Coronary artery (tissue), 2 donors: ENCODE data around the gene TACO1.

Source experiments
- DNase-seq: peaks from one replicate; pipeline ENCODE4 v3.0.0-alpha.2; 2017; ENCODE audit warnings: low spot score
- H3K27ac ChIP-seq, 2 donors: fragments of 200-600 bp; sonication (generic); one replicate each; pipeline ENCODE4 v1.5.1; 2016 to 2019
- H3K4me3 ChIP-seq: fragments of 200-600 bp; sonication (generic); 2 replicates; pipeline ENCODE4 v1.5.1; 2016; ENCODE audit warnings: mild to moderate bottlenecking, moderate library complexity
- TF ChIP-seq, protein P1 (sequence below): fragments of 200-600 bp; sonication (generic); IDR thresholded peaks from one replicate; pipeline ENCODE4 v1.5.1; 2019; ENCODE audit warnings: antibody characterized with exemption

TACO1 gene

DNA sequence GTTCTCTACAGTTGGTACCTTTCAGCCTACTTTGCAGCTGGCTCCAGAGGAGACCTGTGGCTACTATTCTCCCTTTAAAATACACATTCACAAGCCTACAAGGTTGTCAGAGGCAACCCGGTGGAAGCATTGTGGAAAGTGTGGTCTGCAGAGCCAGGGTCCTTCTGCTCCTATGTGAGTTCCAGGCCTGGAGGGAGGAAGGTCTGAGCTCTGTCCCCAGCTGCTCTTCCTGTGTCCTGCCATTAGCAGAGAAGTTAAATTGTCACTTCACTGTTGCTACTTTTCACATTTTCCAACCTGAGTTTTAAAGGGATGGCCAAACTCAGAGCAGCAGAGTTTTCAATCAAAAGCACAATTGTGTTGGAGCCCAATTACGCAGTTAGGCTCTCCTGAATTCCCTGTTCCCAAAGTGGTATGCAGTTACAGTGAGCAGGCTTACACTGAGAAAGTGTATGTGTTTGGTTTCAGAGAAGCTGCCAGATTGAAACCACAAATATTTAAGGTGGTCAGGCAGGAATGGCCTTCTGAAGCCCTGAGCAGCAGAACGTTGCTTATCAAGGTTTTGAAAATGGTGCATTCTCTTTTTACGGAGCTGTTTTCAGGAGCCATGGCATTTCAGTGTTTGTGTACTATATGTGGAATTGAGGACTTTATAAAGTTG lies 46.5 kb downstream of the TACO1 start:
- no peak for DNase-seq
- Histone ChIP-seq H3K27ac (no peak overlapping the region), H3K4me3 (no peak overlapping the region)
- TF ChIP-seq, protein P1, sequence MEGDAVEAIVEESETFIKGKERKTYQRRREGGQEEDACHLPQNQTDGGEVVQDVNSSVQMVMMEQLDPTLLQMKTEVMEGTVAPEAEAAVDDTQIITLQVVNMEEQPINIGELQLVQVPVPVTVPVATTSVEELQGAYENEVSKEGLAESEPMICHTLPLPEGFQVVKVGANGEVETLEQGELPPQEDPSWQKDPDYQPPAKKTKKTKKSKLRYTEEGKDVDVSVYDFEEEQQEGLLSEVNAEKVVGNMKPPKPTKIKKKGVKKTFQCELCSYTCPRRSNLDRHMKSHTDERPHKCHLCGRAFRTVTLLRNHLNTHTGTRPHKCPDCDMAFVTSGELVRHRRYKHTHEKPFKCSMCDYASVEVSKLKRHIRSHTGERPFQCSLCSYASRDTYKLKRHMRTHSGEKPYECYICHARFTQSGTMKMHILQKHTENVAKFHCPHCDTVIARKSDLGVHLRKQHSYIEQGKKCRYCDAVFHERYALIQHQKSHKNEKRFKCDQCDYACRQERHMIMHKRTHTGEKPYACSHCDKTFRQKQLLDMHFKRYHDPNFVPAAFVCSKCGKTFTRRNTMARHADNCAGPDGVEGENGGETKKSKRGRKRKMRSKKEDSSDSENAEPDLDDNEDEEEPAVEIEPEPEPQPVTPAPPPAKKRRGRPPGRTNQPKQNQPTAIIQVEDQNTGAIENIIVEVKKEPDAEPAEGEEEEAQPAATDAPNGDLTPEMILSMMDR, result no peak

- TF ChIP-seq, protein P1, result no peak
- Histone ChIP-seq H3K4me3 (no peak overlapping the region), H3K27ac (no peak overlapping the region)
- no peak for DNase-seq
These were observed 47.2 kb downstream of the TACO1 start for GRCh38 chr17:63647936-63648335.

DNA sequence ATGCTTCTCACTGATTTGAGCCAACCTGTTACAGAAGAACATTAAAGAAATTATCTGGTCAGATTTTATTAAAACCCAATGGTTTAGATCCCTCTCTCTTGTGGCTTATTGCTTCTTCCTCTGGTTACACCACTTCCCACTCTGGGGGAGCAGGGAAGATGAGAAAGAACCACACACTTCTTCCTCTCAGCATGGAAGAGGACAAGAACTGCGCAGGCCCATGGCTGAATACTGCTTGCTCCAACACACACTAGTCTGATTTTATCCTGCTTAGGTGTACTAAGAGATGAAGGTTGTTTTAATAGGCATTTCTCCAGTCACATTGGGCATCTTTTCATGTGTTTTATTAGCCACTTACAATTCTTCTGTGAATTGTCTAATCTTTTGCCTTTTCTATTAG lies 49.1 kb downstream of the TACO1 start:
- TF ChIP-seq, protein P1, result no peak
- Histone ChIP-seq H3K27ac (no peak overlapping the region), H3K4me3 (no peak overlapping the region)
- DNase-seq, result no peak

DNA sequence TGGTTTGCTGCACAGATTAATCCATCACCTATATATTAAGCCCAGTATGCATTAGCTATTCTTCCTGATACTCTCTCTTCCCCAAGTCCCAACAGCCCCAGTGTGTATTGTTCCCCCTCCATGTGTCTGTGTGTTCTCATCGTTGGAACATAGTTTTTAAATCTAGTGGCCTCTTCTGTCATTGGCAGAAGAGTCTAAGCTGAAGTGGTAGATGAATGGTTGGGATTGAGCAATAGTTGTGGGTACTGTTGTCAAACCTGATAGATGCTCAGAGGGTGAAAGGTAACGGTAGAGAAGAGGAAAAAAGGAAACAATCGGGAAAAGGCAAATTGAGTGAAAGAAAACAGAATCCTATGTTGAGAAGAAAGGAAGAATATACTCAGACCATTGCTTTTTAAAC lies 51.4 kb downstream of the TACO1 start:
- TF ChIP-seq, protein P1, result no peak
- no peak overlapping the region for H3K4me3 ChIP-seq
- DNase-seq, result no peak
- H3K27ac ChIP-seq, result no peak overlapping the region

DNA sequence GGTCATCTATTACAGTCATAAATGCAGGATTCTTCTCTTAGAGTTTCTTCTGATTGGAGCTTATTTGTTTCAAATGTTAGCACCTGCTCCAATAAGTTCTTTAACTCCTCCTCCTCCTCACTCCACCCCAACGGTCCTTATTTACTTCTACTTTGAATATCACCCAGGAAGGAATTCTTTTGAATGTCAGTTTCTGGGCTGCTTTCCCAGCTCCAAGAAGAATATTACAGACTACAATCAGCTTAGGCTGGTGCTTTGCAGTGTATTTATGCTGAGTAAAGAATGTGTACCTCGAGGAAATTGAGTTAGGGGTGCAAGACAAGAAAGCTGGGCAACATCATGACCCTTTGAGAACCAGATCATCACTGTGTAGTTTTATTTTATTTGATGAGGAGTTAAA lies 52.4 kb downstream of the TACO1 start:
- TF ChIP-seq, protein P1, result no peak
- DNase-seq, result no peak
- Histone ChIP-seq H3K4me3 (no peak overlapping the region), H3K27ac (no peak overlapping the region)

GRCh38 chr17:63657786-63658185 lies 57.1 kb downstream of the TACO1 start:
- Histone ChIP-seq H3K4me3 (no peak overlapping the region), H3K27ac (no peak overlapping the region)
- TF ChIP-seq, protein P1, result no peak
- DNase-seq, result no peak
